Glutamatergic neuron (in vitro differentiated cells): ENCODE results near the gene AJM1. TPM values are rescaled to one million over a fixed set of nuclear protein-coding genes. Genes with fewer than 3 reads are reported as not detected.
"Not testable (repeated sequence)": the region's sequence is repeated elsewhere in the genome, so short reads cannot be mapped to it uniquely, and the experiment has no call there.

ENCODE experiments used
- DNase-seq: peaks from one replicate; pipeline ENCODE4 v3.0.0; 2022
- H3K27ac Mint-ChIP-seq: one replicate; pipeline ENCODE4 v1.8.0; 2020; ENCODE audit warnings: mild to moderate bottlenecking, mixed read lengths, inconsistent platforms; ENCODE audit not compliant: unreplicated experiment
- H3K27me3 Mint-ChIP-seq: one replicate; pipeline ENCODE4 v1.8.0; 2020; ENCODE audit warnings: mild to moderate bottlenecking, moderate library complexity, mixed read lengths, inconsistent platforms; ENCODE audit not compliant: unreplicated experiment
- H3K36me3 Mint-ChIP-seq: one replicate; pipeline ENCODE4 v1.8.0; 2020; ENCODE audit warnings: mild to moderate bottlenecking, mixed read lengths, inconsistent platforms; ENCODE audit not compliant: unreplicated experiment
- H3K4me1 Mint-ChIP-seq: one replicate; pipeline ENCODE4 v1.8.0; 2020; ENCODE audit warnings: mild to moderate bottlenecking, low read depth, mixed read lengths, inconsistent platforms; ENCODE audit not compliant: unreplicated experiment
- H3K4me3 Mint-ChIP-seq: one replicate; pipeline ENCODE4 v1.8.0; 2020; ENCODE audit warnings: mild to moderate bottlenecking, mixed read lengths, inconsistent platforms; ENCODE audit not compliant: unreplicated experiment
- H3K9me3 Mint-ChIP-seq: one replicate; pipeline ENCODE4 v1.8.0; 2020; ENCODE audit warnings: mild to moderate bottlenecking, moderate library complexity, mixed read lengths, inconsistent platforms; ENCODE audit not compliant: unreplicated experiment
- CTCF ChIP-seq: fragments of 200-600 bp; sonication (generic); IDR thresholded peaks from one replicate; pipeline ENCODE4 v1.5.0; 2021; ENCODE audit not compliant: partially characterized antibody, unreplicated experiment
- total RNA-seq: library from RNA; stranded (reverse); fragmentation: NEBNext Ultra II Directional; extraction: Animal tissue kit (Norgen Biotek cat#: 25700); gene quantifications from one replicate; pipeline ENCODE4 v1.2.1, GENCODE V29; 2021; ENCODE audit not compliant: unreplicated experiment

Gene AJM1
- total RNA-seq, 1 donor from 2014 or later: 15.3 TPM

GRCh38 chr9:136796238-136796774 is 46.0 kb upstream of the AJM1 start, which contains the start of gene CCDC183:
Gene CCDC183, plus strand, starts transcription at chr9:136796338. Its CDS starts 60 bp downstream, at chr9:136796398.
- Mint-ChIP-seq H3K4me1 (peaks cover 28% of the 10 kb centered on the region), H3K4me3 (peak within 1 kb of the TSS; percentile 82), H3K27ac (peak within 1 kb of the TSS; percentile 88), H3K27me3 (peaks cover 15% of the 10 kb centered on the region), H3K36me3 (no peaks in the 10 kb centered on the region), H3K9me3 (peaks cover 5% of the 10 kb centered on the region)
- DNase-seq: no peak
- TF ChIP-seq CTCF: no peak

- Mint-ChIP-seq H3K27ac (peak overlapping the region; percentile 88), H3K27me3 (peaks cover 16% of the 10 kb centered on the region), H3K4me1 (peaks cover 28% of the 10 kb centered on the region), H3K4me3 (peak overlapping the region; percentile 82)
- not testable (repeated sequence) for H3K36me3 Mint-ChIP-seq, DNase-seq, H3K9me3 Mint-ChIP-seq
Observed at GRCh38 chr9:136796775-136797347, 45.4 kb upstream of the AJM1 start.

- H3K27me3 Mint-ChIP-seq: peaks cover 17% of the 10 kb centered on the region
- H3K27ac Mint-ChIP-seq: no peak overlapping the region
- peaks cover 7% of the 10 kb centered on the region for H3K9me3 Mint-ChIP-seq
- peaks cover 22% of the 10 kb centered on the region for H3K4me1 Mint-ChIP-seq
- DNase-seq: no peak
- H3K4me3 Mint-ChIP-seq: no peak overlapping the region
- no peak for TF ChIP-seq CTCF
- no peaks in the 10 kb centered on the region for H3K36me3 Mint-ChIP-seq
Observed at GRCh38 chr9:136798708-136799078, 43.6 kb upstream of the AJM1 start.

- Mint-ChIP-seq H3K36me3 (no peaks in the 10 kb centered on the region), H3K9me3 (peaks cover 12% of the 10 kb centered on the region), H3K4me3 (no peak overlapping the region), H3K4me1 (peaks cover 22% of the 10 kb centered on the region), H3K27ac (no peak overlapping the region), H3K27me3 (peaks cover 16% of the 10 kb centered on the region)
- TF ChIP-seq CTCF: no peak
- DNase-seq: no peak
Observed at GRCh38 chr9:136799079-136799853, 43.0 kb upstream of the AJM1 start.

- no peak for TF ChIP-seq CTCF
- H3K4me1 Mint-ChIP-seq: peaks cover 21% of the 10 kb centered on the region
- peaks cover 16% of the 10 kb centered on the region for H3K27me3 Mint-ChIP-seq
- peak; percentile 89 for DNase-seq
- H3K27ac Mint-ChIP-seq: peak overlapping the region; percentile 89
- no peaks in the 10 kb centered on the region for H3K36me3 Mint-ChIP-seq
- peaks cover 12% of the 10 kb centered on the region for H3K9me3 Mint-ChIP-seq
- H3K4me3 Mint-ChIP-seq: peak overlapping the region; percentile 94
Observed at GRCh38 chr9:136799854-136800657, 42.2 kb upstream of the AJM1 start.
